ENCODE measurements around the gene ASPSCR1. TPM values are rescaled to one million over a fixed set of nuclear protein-coding genes. Genes with fewer than 3 reads are reported as not detected.
A peak's percentile ranks its signal among the peaks of the same experiment; 100 is the strongest.

Gene ASPSCR1
- total RNA-seq, 1 experiment from 2014 or later, result 59.2 TPM

- peaks cover 7% of the 10 kb centered on the region for H3K36me3 Mint-ChIP-seq (ENCODE audit: insufficient read depth, unreplicated experiment)
- DNase-seq, result no peak
- Histone ChIP-seq H3K9me3 (0 out of 2 replicates have a peak, but pooled peaks cover under 1% of the 10 kb centered on the region), H3K4me1 (peaks cover 28% of the 10 kb centered on the region), H3K4me3 (ENCODE audit: low read depth, low read length) (no peak overlapping the region), H3K36me3 (ENCODE audit: control insufficient read depth, insufficient read depth, low read length) (no peaks in the 10 kb centered on the region), H3K27me3 (replicated peaks; ENCODE audit: control insufficient read depth, insufficient read depth, low read length) (no peaks in the 10 kb centered on the region)
- no peak overlapping the region for H3K4me3 Mint-ChIP-seq (ENCODE audit: unreplicated experiment)
- POLR2A ChIA-PET, result interaction anchor here (0.7 kb wide), 1 partner anchor 59 kb away, joined by 3 read pairs; no protein-coding TSS in a partner anchor
- no peak for TF ChIP-seq CTCF (IDR thresholded peaks at IDR 0.05; ENCODE audit: insufficient read depth in 1 of 2, low read depth in 1 of 2, low read length in 1 of 2, severe bottlenecking in 1 of 2, unreplicated experiment in 1 of 2)
- BruUV-seq (replicated peaks), result no TSS peak
- intact Hi-C loops (cut with micrococcal nuclease; ENCODE audit: unreplicated experiment), result no loop called here
- CTCF ChIA-PET, result interaction anchor here (0.8 to 1.5 kb wide), 3 partner anchors 12 to 70 kb away, joined by 3 to 5 read pairs (median 4); partner anchors contain the start of gene DCXR
- H3K27me3 Mint-ChIP-seq (ENCODE audit: insufficient read depth, unreplicated experiment), result no peaks in the 10 kb centered on the region
- H3K9me3 Mint-ChIP-seq (ENCODE audit: unreplicated experiment), result no peaks in the 10 kb centered on the region
- H3K27ac Mint-ChIP-seq (ENCODE audit: unreplicated experiment), result no peak overlapping the region
- H3K4me1 Mint-ChIP-seq (ENCODE audit: low read depth, unreplicated experiment), result peaks cover 6% of the 10 kb centered on the region
Observed at GRCh38 chr17:81967244-81967532, 10.2 kb upstream of the ASPSCR1 start.

DNA sequence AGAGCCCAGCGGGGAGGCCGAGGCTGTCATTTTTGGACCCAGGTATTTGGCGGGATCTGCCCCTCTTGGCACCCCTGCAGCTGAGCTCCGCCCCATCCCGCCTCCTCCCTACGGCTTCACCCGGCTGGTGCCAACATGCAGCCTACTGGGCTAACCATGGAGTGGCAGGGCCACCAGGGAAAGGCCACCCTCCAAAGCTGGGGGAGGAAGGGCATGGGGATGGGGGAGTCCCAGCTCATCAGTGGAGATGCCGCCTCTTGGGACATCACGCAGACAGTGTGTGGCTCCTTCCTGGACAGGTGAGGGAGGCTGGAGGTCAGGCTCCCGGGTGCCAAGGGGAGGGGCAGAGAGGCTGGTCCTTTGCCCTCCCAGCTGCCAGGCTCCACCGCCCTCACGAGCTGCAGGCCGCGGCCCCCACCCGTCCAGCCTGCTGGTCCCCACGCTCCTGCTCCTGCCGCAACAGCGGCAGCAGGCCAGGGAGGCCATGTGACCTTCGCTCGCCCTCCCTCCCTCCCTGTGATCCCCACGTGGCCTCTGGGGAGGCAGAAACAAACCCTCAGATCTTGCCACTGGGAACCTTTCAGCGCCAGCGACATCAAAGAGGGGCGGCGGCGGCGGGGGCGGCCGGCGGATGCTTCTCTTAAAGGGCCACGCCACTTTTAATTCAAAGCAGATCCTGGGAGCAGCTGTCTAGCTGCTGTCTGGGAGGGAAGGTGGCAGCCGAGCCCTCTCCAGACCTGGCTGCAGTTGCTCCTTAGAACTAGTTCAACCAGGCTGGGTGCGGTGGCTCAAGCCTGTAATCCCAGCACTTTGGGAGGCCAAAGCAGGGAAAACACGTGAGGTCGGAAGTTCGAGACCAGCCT is 9.7 kb upstream of the ASPSCR1 start:
- Mint-ChIP-seq H3K9me3 (ENCODE audit: unreplicated experiment) (no peaks in the 10 kb centered on the region), H3K4me1 (ENCODE audit: low read depth, unreplicated experiment) (peaks cover 6% of the 10 kb centered on the region), H3K27ac (ENCODE audit: unreplicated experiment) (peak overlapping the region; percentile 87), H3K4me3 (ENCODE audit: unreplicated experiment) (peak overlapping the region; percentile 57), H3K27me3 (ENCODE audit: insufficient read depth, unreplicated experiment) (no peaks in the 10 kb centered on the region), H3K36me3 (ENCODE audit: insufficient read depth, unreplicated experiment) (peaks cover 7% of the 10 kb centered on the region)
- peak overlapping the region; percentile 16; the same call in 1 of the 2 replicates for H3K4me3 ChIP-seq (ENCODE audit: low read depth, low read length)
- intact Hi-C loops (cut with micrococcal nuclease; ENCODE audit: unreplicated experiment), result loop anchor here (1.0 kb wide), 1 partner anchor 9 kb away; no protein-coding TSS in a partner anchor
- no peak for TF ChIP-seq CTCF (IDR thresholded peaks at IDR 0.05; ENCODE audit: insufficient read depth in 1 of 2, low read depth in 1 of 2, low read length in 1 of 2, severe bottlenecking in 1 of 2, unreplicated experiment in 1 of 2)
- H3K9me3 ChIP-seq, result peaks cover 6% of the 10 kb centered on the region; the same call in 1 of the 2 replicates
- ChIA-PET POLR2A (interaction anchor here (0.6 to 1.0 kb wide), 4 partner anchors 9 to 59 kb away, joined by 3 to 7 read pairs (median 4); partner anchors contain the start of gene PYCR1), CTCF (interaction anchor here (0.7 to 1.5 kb wide), 5 partner anchors 9 to 206 kb away, joined by 3 to 5 read pairs (median 4); partner anchors contain the start of gene DCXR)
- peaks cover 28% of the 10 kb centered on the region for H3K4me1 ChIP-seq
- peak; percentile 94 to 95 for DNase-seq
- no peaks in the 10 kb centered on the region for H3K27me3 ChIP-seq (replicated peaks; ENCODE audit: control insufficient read depth, insufficient read depth, low read length)
- no TSS peak for BruUV-seq (replicated peaks)
- H3K36me3 ChIP-seq (ENCODE audit: control insufficient read depth, insufficient read depth, low read length), result no peaks in the 10 kb centered on the region

DNA sequence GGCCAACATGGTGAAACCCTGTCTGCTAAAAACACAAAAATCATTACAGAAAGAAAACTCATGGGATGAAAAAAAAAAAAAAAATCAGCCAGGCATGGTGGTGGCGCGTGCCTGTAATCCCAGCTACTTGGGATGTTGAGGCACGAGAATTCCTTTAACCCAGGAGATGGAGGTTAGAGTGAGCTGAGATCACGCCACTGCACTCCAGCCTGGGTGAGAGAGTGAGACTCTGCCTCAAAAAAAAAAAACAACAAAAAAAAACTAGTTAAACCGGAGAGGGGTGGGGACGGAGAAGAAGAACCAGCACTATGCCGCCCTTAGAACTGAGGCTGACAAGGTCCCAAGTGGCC is 9.1 kb upstream of the ASPSCR1 start:
- Histone ChIP-seq H3K27me3 (replicated peaks; ENCODE audit: control insufficient read depth, insufficient read depth, low read length) (no peaks in the 10 kb centered on the region), H3K9me3 (peaks cover 7% of the 10 kb centered on the region), H3K4me1 (peaks cover 28% of the 10 kb centered on the region), H3K36me3 (ENCODE audit: control insufficient read depth, insufficient read depth, low read length) (no peaks in the 10 kb centered on the region), H3K4me3 (ENCODE audit: low read depth, low read length) (no peak overlapping the region)
- no peak for TF ChIP-seq CTCF (IDR thresholded peaks at IDR 0.05; ENCODE audit: insufficient read depth in 1 of 2, low read depth in 1 of 2, low read length in 1 of 2, severe bottlenecking in 1 of 2, unreplicated experiment in 1 of 2)
- Mint-ChIP-seq H3K4me1 (ENCODE audit: low read depth, unreplicated experiment) (peaks cover 6% of the 10 kb centered on the region), H3K4me3 (ENCODE audit: unreplicated experiment) (peak overlapping the region; percentile 57), H3K27ac (ENCODE audit: unreplicated experiment) (peak overlapping the region; percentile 87), H3K36me3 (ENCODE audit: insufficient read depth, unreplicated experiment) (peaks cover 7% of the 10 kb centered on the region), H3K9me3 (ENCODE audit: unreplicated experiment) (no peaks in the 10 kb centered on the region), H3K27me3 (ENCODE audit: insufficient read depth, unreplicated experiment) (no peaks in the 10 kb centered on the region)
- intact Hi-C loops (cut with micrococcal nuclease; ENCODE audit: unreplicated experiment), result loop anchor here (1.0 kb wide), 1 partner anchor 8 kb away; no protein-coding TSS in a partner anchor
- DNase-seq, result no peak
- BruUV-seq (replicated peaks), result no TSS peak
- ChIA-PET POLR2A (interaction anchor here (0.6 to 1.0 kb wide), 3 partner anchors 8 to 38 kb away, joined by 4 to 7 read pairs (median 4); partner anchors contain the start of gene PYCR1), CTCF (interaction anchor here (0.7 to 1.5 kb wide), 3 partner anchors 8 to 205 kb away, joined by 3 to 4 read pairs (median 3); partner anchors contain the start of gene DCXR)
